Hepatocyte (in vitro differentiated cells): ENCODE results near the gene MECR. TPM values are rescaled to one million over a fixed set of nuclear protein-coding genes. Genes with fewer than 3 reads are reported as not detected.
"Not testable (repeated sequence)": the region's sequence is repeated elsewhere in the genome, so short reads cannot be mapped to it uniquely, and the experiment has no call there.

Source experiments
- DNase-seq: peaks from one replicate; pipeline ENCODE4 v3.0.0-alpha.2; 2016; ENCODE audit warnings: low spot score
- H2AFZ ChIP-seq: fragments of 200-600 bp; sonication (generic); 2 replicates; pipeline ENCODE4 v1.6.0; 2016; ENCODE audit warnings: antibody characterized with exemption, mild to moderate bottlenecking
- H3K27ac ChIP-seq: fragments of 200-600 bp; sonication (generic); 2 replicates; pipeline ENCODE4 v1.5.1; 2016; ENCODE audit warnings: mild to moderate bottlenecking
- H3K27me3 ChIP-seq: fragments of 200-600 bp; sonication (generic); 2 replicates; pipeline ENCODE4 v1.6.1; 2016
- H3K36me3 ChIP-seq: fragments of 200-600 bp; sonication (generic); replicated peaks from 2 replicates; pipeline ENCODE4 v1.5.1; 2016; ENCODE audit warnings: low read depth; ENCODE audit not compliant: insufficient read depth
- H3K4me1 ChIP-seq: fragments of 200-600 bp; sonication (generic); 2 replicates; pipeline ENCODE4 v1.5.1; 2016; ENCODE audit warnings: mild to moderate bottlenecking, moderate library complexity; ENCODE audit not compliant: insufficient read depth
- H3K4me2 ChIP-seq: fragments of 200-600 bp; sonication (generic); 2 replicates; pipeline ENCODE4 v1.6.0; 2016
- H3K4me3 ChIP-seq: fragments of 200-600 bp; sonication (generic); 2 replicates; pipeline ENCODE4 v1.5.1; 2016; ENCODE audit warnings: mild to moderate bottlenecking
- H3K79me2 ChIP-seq: fragments of 200-600 bp; sonication (generic); 2 replicates; pipeline ENCODE4 v1.6.0; 2017; ENCODE audit warnings: mild to moderate bottlenecking
- H3K9me2 ChIP-seq: fragments of 200-600 bp; sonication (generic); replicated peaks from 2 replicates; pipeline ENCODE4 v1.6.0; 2017; ENCODE audit warnings: mild to moderate bottlenecking; ENCODE audit not compliant: insufficient read depth
- H3K9me3 ChIP-seq: fragments of 200-600 bp; sonication (generic); 2 replicates; pipeline ENCODE4 v1.5.1; 2016; ENCODE audit warnings: low read depth, mild to moderate bottlenecking
- H4K20me1 ChIP-seq: fragments of 200-600 bp; sonication (generic); 2 replicates; pipeline ENCODE4 v1.6.0; 2016; ENCODE audit warnings: mild to moderate bottlenecking; ENCODE audit not compliant: insufficient read depth, poor library complexity, severe bottlenecking
- EZH2 ChIP-seq: fragments of 200-600 bp; sonication (generic); IDR thresholded peaks from 2 replicates; pipeline ENCODE4 v1.6.1; 2016; ENCODE audit warnings: antibody characterized with exemption, mild to moderate bottlenecking, borderline replicate concordance
- EZH2phosphoT487 ChIP-seq: fragments of 200-600 bp; sonication (generic); IDR thresholded peaks from one replicate; pipeline ENCODE4 v1.6.1; 2018; ENCODE audit warnings: antibody characterized with exemption, mild to moderate bottlenecking, low read depth, moderate library complexity; ENCODE audit not compliant: unreplicated experiment, severe bottlenecking
- WGBS: methylation state at CpG from one replicate; pipeline ENCODE4 v1.1.6; 2016; ENCODE audit warnings: low lambda C conversion rate; ENCODE audit errors: missing lambda C conversion rate; 5-methylcytosine and 5-hydroxymethylcytosine counted together
- polyA plus RNA-seq: library from polyadenylated mRNA; unstranded; fragments of >200 nt; fragmentation: Nextera tagmentation; extraction: Ambion mirVana; gene quantifications from 2 replicates; pipeline ENCODE4 v1.2.1, GENCODE V29; 2016
- total RNA-seq: library from RNA; depleted of rRNA; stranded (reverse); fragments of >200 nt; gene quantifications from 2 replicates; pipeline ENCODE4 v1.2.3, GENCODE V29; 2014
- TF ChIP-seq, protein P1 (sequence below): fragments of 200-600 bp; sonication (generic); IDR thresholded peaks from 2 replicates; pipeline ENCODE4 v1.5.1; 2016; ENCODE audit warnings: antibody characterized with exemption, mild to moderate bottlenecking; ENCODE audit not compliant: poor library complexity

The MECR gene
- total and polyA plus RNA-seq, 2 experiments from 2014 or later = 14.2 to 35.2 TPM

DNA sequence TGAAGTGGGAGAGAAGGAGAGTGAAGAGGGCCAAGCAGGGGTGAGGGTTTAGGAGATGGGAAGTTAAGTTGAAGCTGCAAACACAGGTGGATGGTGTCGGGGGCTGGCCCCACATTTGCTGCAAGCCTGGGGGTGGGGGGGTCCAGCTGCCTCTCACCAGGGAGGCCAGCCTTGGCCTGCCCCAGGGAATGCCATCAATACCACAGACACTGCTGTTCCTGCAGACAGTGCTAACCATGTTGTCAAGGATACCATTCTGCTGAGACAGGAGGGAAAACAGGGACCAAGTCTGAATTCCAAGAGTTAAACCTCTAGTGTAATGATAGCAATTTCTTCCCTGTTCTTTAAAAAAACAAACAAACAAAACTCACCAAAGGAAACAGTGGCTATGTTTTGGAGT lies 8.0 kb downstream of the MECR start:
- H3K79me2 ChIP-seq = no peaks in the 10 kb centered on the region
- no peaks in the 10 kb centered on the region for H3K9me3 ChIP-seq
- 64% methylated on average over 1 of the region's 1 CpG for WGBS
- no peaks in the 10 kb centered on the region for H3K4me1 ChIP-seq
- no peak for DNase-seq
- no peak for TF ChIP-seq EZH2phosphoT487
- H4K20me1 ChIP-seq = no peaks in the 10 kb centered on the region
- H2AFZ ChIP-seq = no peak overlapping the region
- no peak overlapping the region for H3K4me2 ChIP-seq
- no peak overlapping the region for H3K27ac ChIP-seq
- no peaks in the 10 kb centered on the region for H3K27me3 ChIP-seq
- H3K36me3 ChIP-seq = no peaks in the 10 kb centered on the region
- no peak overlapping the region for H3K4me3 ChIP-seq
- H3K9me2 ChIP-seq = no peaks in the 10 kb centered on the region

DNA sequence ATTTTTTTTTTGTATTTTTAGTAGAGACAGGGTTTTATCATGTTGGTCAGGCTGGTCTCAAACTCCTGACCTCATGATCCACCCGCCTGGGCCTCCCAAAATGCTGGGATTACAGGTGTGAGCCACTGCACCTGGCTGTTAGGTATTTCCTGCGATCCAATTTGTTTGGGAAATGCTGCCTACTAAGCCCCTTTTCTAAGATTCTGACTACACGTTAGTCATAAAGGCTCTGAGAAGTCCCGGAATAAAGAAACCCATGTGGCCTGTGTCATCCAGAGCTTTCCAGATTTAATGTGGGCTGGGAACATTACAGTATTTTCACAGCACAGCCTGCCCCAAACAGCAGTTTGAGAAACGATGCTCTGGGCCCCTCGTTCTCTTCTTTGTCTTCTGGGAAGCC lies 8.5 kb downstream of the MECR start:
- 93% methylated on average over 6 of the region's 6 CpGs for WGBS

DNA sequence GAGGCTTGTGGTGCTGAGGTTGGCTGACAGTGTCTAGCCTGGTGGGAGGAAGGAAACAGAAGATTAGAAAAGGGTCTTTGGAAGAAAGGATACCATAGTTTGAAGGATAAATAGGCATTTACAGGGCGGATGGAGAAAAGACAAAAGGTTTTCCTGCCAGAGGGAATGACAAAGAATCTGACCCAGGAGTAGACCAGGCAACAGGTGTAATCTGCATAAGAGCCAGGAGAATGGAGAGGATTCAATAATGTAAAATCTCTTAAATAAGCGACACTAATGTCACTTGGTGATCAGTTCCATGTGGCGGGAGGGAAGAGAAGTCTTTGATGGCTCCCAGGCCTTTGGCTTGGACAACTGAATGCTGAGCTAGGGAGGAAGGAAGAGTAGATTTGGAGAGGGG lies 9.4 kb downstream of the MECR start:
- Histone ChIP-seq H2AFZ (no peak overlapping the region), H3K36me3 (no peaks in the 10 kb centered on the region), H3K27me3 (no peaks in the 10 kb centered on the region), H3K4me2 (no peak overlapping the region), H3K4me3 (no peak overlapping the region), H3K4me1 (no peaks in the 10 kb centered on the region), H4K20me1 (no peaks in the 10 kb centered on the region), H3K27ac (no peak overlapping the region), H3K9me2 (no peaks in the 10 kb centered on the region), H3K9me3 (no peaks in the 10 kb centered on the region), H3K79me2 (no peaks in the 10 kb centered on the region)
- TF ChIP-seq, protein P1, sequence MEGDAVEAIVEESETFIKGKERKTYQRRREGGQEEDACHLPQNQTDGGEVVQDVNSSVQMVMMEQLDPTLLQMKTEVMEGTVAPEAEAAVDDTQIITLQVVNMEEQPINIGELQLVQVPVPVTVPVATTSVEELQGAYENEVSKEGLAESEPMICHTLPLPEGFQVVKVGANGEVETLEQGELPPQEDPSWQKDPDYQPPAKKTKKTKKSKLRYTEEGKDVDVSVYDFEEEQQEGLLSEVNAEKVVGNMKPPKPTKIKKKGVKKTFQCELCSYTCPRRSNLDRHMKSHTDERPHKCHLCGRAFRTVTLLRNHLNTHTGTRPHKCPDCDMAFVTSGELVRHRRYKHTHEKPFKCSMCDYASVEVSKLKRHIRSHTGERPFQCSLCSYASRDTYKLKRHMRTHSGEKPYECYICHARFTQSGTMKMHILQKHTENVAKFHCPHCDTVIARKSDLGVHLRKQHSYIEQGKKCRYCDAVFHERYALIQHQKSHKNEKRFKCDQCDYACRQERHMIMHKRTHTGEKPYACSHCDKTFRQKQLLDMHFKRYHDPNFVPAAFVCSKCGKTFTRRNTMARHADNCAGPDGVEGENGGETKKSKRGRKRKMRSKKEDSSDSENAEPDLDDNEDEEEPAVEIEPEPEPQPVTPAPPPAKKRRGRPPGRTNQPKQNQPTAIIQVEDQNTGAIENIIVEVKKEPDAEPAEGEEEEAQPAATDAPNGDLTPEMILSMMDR = no peak
- no peak for TF ChIP-seq EZH2phosphoT487
- DNase-seq = no peak
- WGBS = 90% methylated on average over 3 of the region's 3 CpGs

More for the DNA sequence above, 8.5 kb downstream of the MECR start:
- not testable (repeated sequence) for H3K9me3 ChIP-seq, H3K9me2 ChIP-seq, H3K27ac ChIP-seq, H3K4me3 ChIP-seq, H3K27me3 ChIP-seq, H4K20me1 ChIP-seq, DNase-seq, H3K79me2 ChIP-seq, H3K4me2 ChIP-seq, H3K4me1 ChIP-seq, H2AFZ ChIP-seq, H3K36me3 ChIP-seq

DNA sequence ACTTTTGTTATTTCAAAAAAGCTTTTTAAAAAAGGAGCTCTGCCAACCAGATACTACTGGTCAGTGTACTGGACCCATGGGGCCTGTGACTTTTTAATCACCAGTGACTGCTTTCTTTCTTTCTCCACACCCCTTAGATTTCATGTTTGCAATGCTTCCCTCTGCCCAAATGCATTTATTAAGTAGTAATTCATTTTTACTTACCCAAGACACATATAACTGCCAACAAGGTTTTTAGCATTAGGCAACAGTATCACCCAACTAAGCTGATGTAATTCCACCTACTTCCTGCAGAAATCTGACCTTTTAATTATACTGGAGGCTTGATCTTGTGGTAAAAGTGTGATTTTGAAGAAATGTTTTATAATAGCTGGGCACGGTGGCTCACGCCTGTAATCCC lies 12.5 kb downstream of the MECR start:
- Histone ChIP-seq H3K9me3 (no peaks in the 10 kb centered on the region), H3K36me3 (no peaks in the 10 kb centered on the region), H3K27ac (no peak overlapping the region), H3K9me2 (no peaks in the 10 kb centered on the region), H3K4me2 (no peak overlapping the region), H3K4me1 (no peaks in the 10 kb centered on the region), H3K4me3 (no peak overlapping the region), H3K27me3 (no peaks in the 10 kb centered on the region), H2AFZ (no peak overlapping the region), H3K79me2 (no peaks in the 10 kb centered on the region), H4K20me1 (no peaks in the 10 kb centered on the region)
- WGBS = 78% methylated on average over 2 of the region's 2 CpGs
- TF ChIP-seq EZH2phosphoT487 (no peak), EZH2 (no peak)
- TF ChIP-seq, protein P1 = no peak
- DNase-seq = no peak

DNA sequence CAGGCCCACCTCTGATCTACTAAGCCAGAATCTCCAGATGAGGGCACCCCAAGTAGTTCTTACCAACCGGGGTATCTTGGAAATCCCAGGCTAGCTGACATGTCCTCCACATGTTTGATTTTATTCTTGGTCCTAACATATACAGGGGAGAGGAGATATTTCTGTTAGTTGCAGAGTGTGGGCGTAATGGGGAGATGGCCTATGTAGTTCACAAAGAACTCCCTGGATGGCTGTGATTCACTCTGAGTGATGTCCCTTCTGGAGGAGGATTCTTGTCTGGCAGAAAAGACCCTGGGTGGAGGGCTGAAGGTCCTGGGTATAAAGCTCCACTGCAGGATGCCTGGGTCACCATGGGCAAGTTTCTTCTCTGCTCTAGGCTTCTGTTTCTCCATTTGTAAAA lies 13.1 kb downstream of the MECR start:
- Histone ChIP-seq H3K4me2 (no peak overlapping the region), H3K36me3 (no peaks in the 10 kb centered on the region), H3K79me2 (no peaks in the 10 kb centered on the region), H4K20me1 (no peaks in the 10 kb centered on the region), H3K27me3 (no peaks in the 10 kb centered on the region), H3K4me1 (no peaks in the 10 kb centered on the region), H2AFZ (no peak overlapping the region), H3K27ac (no peak overlapping the region), H3K4me3 (no peak overlapping the region), H3K9me2 (no peaks in the 10 kb centered on the region), H3K9me3 (no peaks in the 10 kb centered on the region)
- TF ChIP-seq EZH2 (no peak), EZH2phosphoT487 (no peak)
- TF ChIP-seq, protein P1 = no peak
- DNase-seq = no peak
- 98% methylated on average over 2 of the region's 2 CpGs for WGBS
